A673 (cell line): ENCODE results near the gene SCN4A. TPM values are rescaled to one million over a fixed set of nuclear protein-coding genes. Genes with fewer than 3 reads are reported as not detected.

ENCODE experiments used
- BruUV-seq: library from RNA; stranded (reverse); fragments of 400-500 nt; replicated peaks from 2 replicates; lab custom pipeline; 2021; lab: Mats Ljungman, UMichigan
- CTCF ChIA-PET: fragments of 300-600 bp; sonication (Branson Sonifier 250); formaldehyde crosslinking; loops from one replicate; lab custom pipeline; 2022; ENCODE audit warnings: antibody characterized with exemption; lab: Charles Lee
- POLR2A ChIA-PET: fragments of 300-600 bp; sonication (Branson Sonifier 250); formaldehyde crosslinking; loops from one replicate; lab custom pipeline; 2022; ENCODE audit warnings: antibody characterized with exemption; ENCODE audit not compliant: low non-redundant PET; lab: Charles Lee
- DNase-seq: peaks from one replicate; pipeline ENCODE4 v3.0.0-alpha.2; 2015; ENCODE audit warnings: low spot score
- H3K27ac ChIP-seq: fragments of 200-600 bp; sonication (generic); 2 replicates; pipeline ENCODE4 v1.5.1; 2016; ENCODE audit warnings: mixed run types, low read depth, mild to moderate bottlenecking, mixed read lengths, antibody characterized with exemption, low read length; ENCODE audit not compliant: poor library complexity, severe bottlenecking
- H3K27me3 ChIP-seq: fragments of 200-600 bp; sonication (generic); replicated peaks from 2 replicates; pipeline ENCODE4 v1.6.1; 2017; ENCODE audit warnings: mixed run types, low read depth, mild to moderate bottlenecking, mixed read lengths, antibody characterized with exemption, low read length; ENCODE audit not compliant: insufficient read depth, poor library complexity
- H3K36me3 ChIP-seq: fragments of 200-600 bp; sonication (generic); 2 replicates; pipeline ENCODE4 v1.6.1; 2016; ENCODE audit warnings: mixed run types, mild to moderate bottlenecking, mixed read lengths, antibody characterized with exemption, low read length; ENCODE audit not compliant: insufficient read depth, poor library complexity, severe bottlenecking
- H3K4me1 ChIP-seq: fragments of 200-600 bp; sonication (generic); 2 replicates; pipeline ENCODE4 v1.6.1; 2017; ENCODE audit warnings: mixed run types, mild to moderate bottlenecking, mixed read lengths, antibody characterized with exemption, low read length; ENCODE audit not compliant: insufficient read depth, poor library complexity, severe bottlenecking
- H3K4me3 ChIP-seq: fragments of 200-600 bp; sonication (generic); 2 replicates; pipeline ENCODE4 v1.5.1; 2016; ENCODE audit warnings: low read depth, mixed run types, mild to moderate bottlenecking, mixed read lengths, low read length; ENCODE audit not compliant: poor library complexity, severe bottlenecking
- H3K9me3 ChIP-seq: fragments of 200-600 bp; sonication (generic); 2 replicates; pipeline ENCODE4 v1.6.1; 2016; ENCODE audit warnings: mixed run types, low read depth, mild to moderate bottlenecking, mixed read lengths, antibody characterized with exemption, low read length; ENCODE audit not compliant: poor library complexity, severe bottlenecking
- EZH2 ChIP-seq: fragments of 200-600 bp; sonication (generic); IDR thresholded peaks from 2 replicates; pipeline ENCODE4 v1.6.1; 2017; ENCODE audit warnings: borderline replicate concordance, low read depth, mild to moderate bottlenecking, mixed read lengths, antibody characterized with exemption, low read length; ENCODE audit not compliant: poor library complexity, severe bottlenecking
- intact Hi-C: fragments of 100-400 bp; cut with micrococcal nuclease; formaldehyde crosslinking; loops from one replicate; pipeline ENCODE4 v1.10.0; 2022; ENCODE audit not compliant: unreplicated experiment
- total RNA-seq: library from RNA; stranded (reverse); gene quantifications from 2 replicates; pipeline ENCODE4 v1.2.3, GENCODE V29; 2021
- TF ChIP-seq, protein P1 (sequence below): fragments of 300-800, 200-600 bp; sonication (generic); conservative IDR thresholded peaks from 2 replicates; pipeline ENCODE4 v1.5.1; 2017; ENCODE audit warnings: low read depth, mild to moderate bottlenecking, antibody characterized with exemption, low read length, moderate library complexity, mixed read lengths

Gene SCN4A
- total RNA-seq, 1 experiment from 2014 or later, result 0.56 TPM

DNA sequence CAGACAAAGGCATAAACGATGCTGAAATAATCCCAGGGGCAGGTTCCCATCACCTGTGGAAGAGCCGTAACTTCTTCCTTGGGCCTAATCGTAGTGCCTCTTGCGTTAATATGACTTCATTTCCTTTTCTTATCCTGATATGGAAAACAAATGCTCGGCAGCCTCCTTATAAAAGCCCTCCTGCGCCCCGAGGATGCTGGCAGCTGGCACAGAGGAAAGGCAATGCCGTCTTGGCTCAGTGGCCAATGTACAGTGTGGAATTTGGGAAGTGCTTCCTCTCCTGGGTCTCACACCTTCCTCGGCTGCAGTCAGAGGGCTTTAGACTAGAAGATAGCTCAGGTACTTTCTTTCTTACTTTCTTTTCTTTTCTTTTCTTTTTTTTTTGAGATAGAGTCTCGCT, 3.4 kb downstream of the SCN4A start:
- Histone ChIP-seq H3K4me1 (no peaks in the 10 kb centered on the region), H3K4me3 (no peak overlapping the region), H3K9me3 (no peaks in the 10 kb centered on the region), H3K27me3 (no peaks in the 10 kb centered on the region), H3K27ac (no peak overlapping the region), H3K36me3 (no peaks in the 10 kb centered on the region)
- no peak for TF ChIP-seq EZH2
- TF ChIP-seq, protein P1, sequence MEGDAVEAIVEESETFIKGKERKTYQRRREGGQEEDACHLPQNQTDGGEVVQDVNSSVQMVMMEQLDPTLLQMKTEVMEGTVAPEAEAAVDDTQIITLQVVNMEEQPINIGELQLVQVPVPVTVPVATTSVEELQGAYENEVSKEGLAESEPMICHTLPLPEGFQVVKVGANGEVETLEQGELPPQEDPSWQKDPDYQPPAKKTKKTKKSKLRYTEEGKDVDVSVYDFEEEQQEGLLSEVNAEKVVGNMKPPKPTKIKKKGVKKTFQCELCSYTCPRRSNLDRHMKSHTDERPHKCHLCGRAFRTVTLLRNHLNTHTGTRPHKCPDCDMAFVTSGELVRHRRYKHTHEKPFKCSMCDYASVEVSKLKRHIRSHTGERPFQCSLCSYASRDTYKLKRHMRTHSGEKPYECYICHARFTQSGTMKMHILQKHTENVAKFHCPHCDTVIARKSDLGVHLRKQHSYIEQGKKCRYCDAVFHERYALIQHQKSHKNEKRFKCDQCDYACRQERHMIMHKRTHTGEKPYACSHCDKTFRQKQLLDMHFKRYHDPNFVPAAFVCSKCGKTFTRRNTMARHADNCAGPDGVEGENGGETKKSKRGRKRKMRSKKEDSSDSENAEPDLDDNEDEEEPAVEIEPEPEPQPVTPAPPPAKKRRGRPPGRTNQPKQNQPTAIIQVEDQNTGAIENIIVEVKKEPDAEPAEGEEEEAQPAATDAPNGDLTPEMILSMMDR, result no peak
- POLR2A ChIA-PET, result no interaction called here
- DNase-seq, result no peak
- intact Hi-C loops, result no loop called here
- CTCF ChIA-PET, result no interaction called here
- no TSS peak for BruUV-seq

DNA sequence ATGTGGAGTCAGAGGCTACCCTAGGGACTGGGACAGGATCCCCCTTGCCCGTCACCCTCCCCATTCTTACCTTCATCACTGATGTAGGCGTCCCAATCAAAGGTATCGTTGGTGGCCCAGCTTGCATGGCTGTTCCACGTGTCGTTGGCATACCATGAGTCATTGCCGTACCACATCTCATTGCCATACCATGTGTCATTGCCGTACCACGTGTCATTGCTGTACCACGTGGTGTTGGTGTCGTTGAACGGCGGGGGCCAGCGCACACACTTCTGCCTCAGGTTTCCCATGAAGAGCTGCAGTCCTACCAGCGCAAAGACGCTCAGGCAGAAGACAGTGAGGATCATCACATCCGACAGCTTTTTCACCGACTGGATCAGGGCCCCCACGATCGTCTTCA, 4.8 kb downstream of the SCN4A start:
- H3K9me3 ChIP-seq, result no peaks in the 10 kb centered on the region
- ChIA-PET CTCF (no interaction called here), POLR2A (no interaction called here)
- DNase-seq, result no peak
- TF ChIP-seq, protein P1, result no peak
- TF ChIP-seq EZH2, result no peak
- intact Hi-C loops, result no loop called here
- no peaks in the 10 kb centered on the region for H3K27me3 ChIP-seq
- no TSS peak for BruUV-seq
- no peak overlapping the region for H3K27ac ChIP-seq
- no peaks in the 10 kb centered on the region for H3K4me1 ChIP-seq
- no peak overlapping the region for H3K4me3 ChIP-seq
- H3K36me3 ChIP-seq, result no peaks in the 10 kb centered on the region

DNA sequence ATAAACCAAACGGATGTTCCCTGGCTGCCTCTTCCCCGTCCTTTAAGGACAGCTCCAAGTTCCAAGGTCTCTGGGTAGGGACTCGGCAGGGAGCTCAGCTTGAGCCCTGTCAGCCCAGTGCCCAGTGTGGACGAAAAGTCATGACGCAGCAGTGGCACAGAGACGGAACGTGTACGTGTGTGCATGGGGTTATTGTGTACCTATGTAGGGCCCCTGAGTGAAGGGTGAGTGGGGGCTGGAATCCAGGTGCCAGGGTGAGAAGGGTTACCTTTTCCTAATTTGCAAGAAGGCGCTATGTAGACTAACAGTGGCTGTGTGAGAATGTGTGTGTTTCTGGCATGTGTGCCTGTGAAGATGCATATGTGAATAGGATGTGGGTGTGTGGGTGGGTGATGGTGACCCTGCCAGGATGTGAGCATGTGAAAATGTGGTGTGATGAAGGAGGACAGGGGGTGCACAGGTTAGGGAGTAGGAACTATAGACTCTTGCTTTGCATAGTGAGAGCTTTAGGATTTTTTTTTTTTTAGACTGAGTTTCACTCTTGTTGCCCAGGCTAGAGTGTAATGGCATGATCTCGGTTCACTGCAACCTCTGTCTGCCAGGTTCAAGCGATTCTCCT, 6.0 kb downstream of the SCN4A start:
- no peak overlapping the region for H3K4me3 ChIP-seq
- H3K9me3 ChIP-seq, result no peaks in the 10 kb centered on the region
- ChIA-PET CTCF (interaction anchor here (0.6 kb wide), 1 partner anchor 38 kb away, joined by 3 read pairs; no protein-coding TSS in a partner anchor), POLR2A (no interaction called here)
- intact Hi-C loops, result no loop called here
- H3K27me3 ChIP-seq, result no peaks in the 10 kb centered on the region
- DNase-seq, result no peak
- TF ChIP-seq EZH2, result no peak
- TF ChIP-seq, protein P1, result no peak
- no peaks in the 10 kb centered on the region for H3K4me1 ChIP-seq
- H3K27ac ChIP-seq, result no peak overlapping the region
- BruUV-seq, result no TSS peak
- H3K36me3 ChIP-seq, result no peaks in the 10 kb centered on the region
